Esophagus squamous epithelium (tissue), 5 donors: ENCODE measurements around the gene CACNA1I. TPM values are rescaled to one million over a fixed set of nuclear protein-coding genes. Genes with fewer than 3 reads are reported as not detected.

Source experiments
- DNase-seq: peaks from one replicate; lab custom pipeline; 2025; lab: John Stamatoyannopoulos, UW
- H3K27ac ChIP-seq, 4 donors: fragments of 200-600 bp; sonication (generic); one replicate each; pipeline ENCODE4 v1.5.1; 2016 to 2019; ENCODE audit warnings: mild to moderate bottlenecking in 1 of 4
- H3K27me3 ChIP-seq, 4 donors: fragments of 200-600 bp; sonication (generic); 1 replicate in 3 of 4; 2 replicates in 1 of 4; pipeline versions ENCODE4 v1.5.1 to v1.6.0; 2017 to 2021; ENCODE audit warnings: antibody characterized with exemption in 1 of 4
- H3K36me3 ChIP-seq, 3 donors: fragments of 200-600 bp; sonication (generic); one replicate each; pipeline ENCODE4 v1.5.1; 2016 to 2019
- H3K4me1 ChIP-seq, 3 donors: fragments of 200-600 bp; sonication (generic); one replicate each; pipeline ENCODE4 v1.5.1; 2017 to 2019
- H3K4me3 ChIP-seq, 4 donors: fragments of 200-600 bp; sonication (generic); 1 replicate in 3 of 4; 2 replicates in 1 of 4; pipeline ENCODE4 v1.5.1; 2016 to 2019; ENCODE audit warnings: mild to moderate bottlenecking in 2 of 4, moderate library complexity in 1 of 4
- H3K9me3 ChIP-seq, 3 donors: fragments of 200-600 bp; sonication (generic); one replicate each; pipeline ENCODE4 v1.5.1; 2016 to 2019
- CTCF ChIP-seq, 6 experiments: fragments of 450-650 bp in 4 of 6; fragments of 200-600 bp in 2 of 6; sonication (generic) in 2 of 6; IDR thresholded peaks; one replicate each; pipeline ENCODE4 v1.5.1; 2016 to 2019; ENCODE audit warnings: antibody characterized with exemption in 6 of 6, mild to moderate bottlenecking in 4 of 6, moderate library complexity in 4 of 6
- POLR2A ChIP-seq, 4 donors: fragments of 450-650 bp; IDR thresholded peaks; one replicate each; pipeline ENCODE4 v1.6.1; 2017; ENCODE audit warnings: antibody characterized with exemption in 4 of 4, mild to moderate bottlenecking in 4 of 4, moderate library complexity in 3 of 4
- WGBS, 2 donors: methylation state at CpG; one replicate each; pipeline ENCODE4 v1.1.5; 2018; 5-methylcytosine and 5-hydroxymethylcytosine counted together
- intact Hi-C: fragments of 100-400 bp; cut with DNase I; formaldehyde crosslinking; loops from one replicate; pipeline ENCODE4 v1.15.0; 2022
- total RNA-seq, 4 donors: library from RNA; depleted of rRNA; stranded (reverse); fragments of >200 nt; gene quantifications; one replicate each; pipeline ENCODE4 v1.1.0, GENCODE V29; 2016
- donor health status: DM: yes; HTN: yes; CAD: no.

The CACNA1I gene
- total RNA-seq, 4 donors from 2014 or later, result 0.12 to 0.38 (median 0.20) TPM

- peaks cover 0 to 62% (median 0%) of the 10 kb centered on the region in 4 donors for H3K27me3 ChIP-seq
- 69 to 75% methylated on average over 10 to 11 of the region's 15 CpGs for WGBS, 2 donors
- TF ChIP-seq POLR2A (IDR thresholded peaks at IDR 0.05) (no peak), CTCF (IDR thresholded peaks at IDR 0.05) (no peak)
- peaks cover 0 to 16% (median 6%) of the 10 kb centered on the region in 3 donors for H3K4me1 ChIP-seq
- DNase-seq, result no peak
- intact Hi-C loops, result no loop called here
- no peaks in the 10 kb centered on the region for H3K9me3 ChIP-seq
- H3K4me3 ChIP-seq, result no peak overlapping the region
- no peaks in the 10 kb centered on the region for H3K36me3 ChIP-seq
- H3K27ac ChIP-seq, result no peak overlapping the region
These were observed 140.0 kb downstream of the CACNA1I start for GRCh38 chr22:39710380-39711150.

GRCh38 chr22:39712081-39712480 is 141.5 kb downstream of the CACNA1I start:
- Histone ChIP-seq H3K27me3 (peaks cover 0 to 52% (median 0%) of the 10 kb centered on the region in 4 donors), H3K36me3 (no peaks in the 10 kb centered on the region), H3K4me1 (peaks cover 0 to 3% (median 0%) of the 10 kb centered on the region in 3 donors), H3K27ac (no peak overlapping the region), H3K9me3 (no peaks in the 10 kb centered on the region), H3K4me3 (no peak overlapping the region)
- TF ChIP-seq CTCF (IDR thresholded peaks at IDR 0.05) (no peak), POLR2A (IDR thresholded peaks at IDR 0.05) (no peak)
- intact Hi-C loops, result no loop called here
- WGBS, 2 donors, result 83 to 86% methylated on average over 1 of the region's 1 CpG
- DNase-seq, result no peak

- 81 to 82% methylated on average over 6 to 16 of the region's 18 CpGs for WGBS, 2 donors
- DNase-seq, result no peak
- Histone ChIP-seq H3K4me1 (peaks cover 0 to 2% (median 0%) of the 10 kb centered on the region in 3 donors), H3K27ac (no peak overlapping the region), H3K27me3 (peaks cover 0 to 50% (median 0%) of the 10 kb centered on the region in 4 donors), H3K9me3 (no peaks in the 10 kb centered on the region), H3K4me3 (no peak overlapping the region), H3K36me3 (no peaks in the 10 kb centered on the region)
- TF ChIP-seq POLR2A (IDR thresholded peaks at IDR 0.05) (no peak), CTCF (IDR thresholded peaks at IDR 0.05) (no peak)
- intact Hi-C loops, result no loop called here
These were observed 142.4 kb downstream of the CACNA1I start for GRCh38 chr22:39712751-39713525.

- TF ChIP-seq CTCF (IDR thresholded peaks at IDR 0.05), result no peak
- TF ChIP-seq POLR2A (IDR thresholded peaks at IDR 0.05), result no peak
- H3K27me3 ChIP-seq, result peaks cover 0 to 43% (median 0%) of the 10 kb centered on the region in 4 donors
- peaks cover 0 to 11% (median 4%) of the 10 kb centered on the region in 3 donors for H3K4me1 ChIP-seq
- DNase-seq, result no peak
- H3K27ac ChIP-seq, result no peak overlapping the region
- intact Hi-C loops, result no loop called here
- H3K36me3 ChIP-seq, result no peaks in the 10 kb centered on the region
- H3K9me3 ChIP-seq, result no peaks in the 10 kb centered on the region
- no peak overlapping the region for H3K4me3 ChIP-seq
- 84 to 87% methylated on average over 7 to 8 of the region's 10 CpGs for WGBS, 2 donors
These were observed 143.3 kb downstream of the CACNA1I start for GRCh38 chr22:39713799-39714290.
